Hepatocyte (in vitro differentiated cells): Measurements from ENCODE around the gene METRN. TPM values are rescaled to one million over a fixed set of nuclear protein-coding genes. Genes with fewer than 3 reads are reported as not detected.
A peak's percentile ranks its signal among the peaks of the same experiment; 100 is the strongest.

Source experiments
- DNase-seq: peaks from one replicate; pipeline ENCODE4 v3.0.0-alpha.2; 2016; ENCODE audit warnings: low spot score
- H2AFZ ChIP-seq: fragments of 200-600 bp; sonication (generic); 2 replicates; pipeline ENCODE4 v1.6.0; 2016; ENCODE audit warnings: antibody characterized with exemption, mild to moderate bottlenecking
- H3K27ac ChIP-seq: fragments of 200-600 bp; sonication (generic); 2 replicates; pipeline ENCODE4 v1.5.1; 2016; ENCODE audit warnings: mild to moderate bottlenecking
- H3K27me3 ChIP-seq: fragments of 200-600 bp; sonication (generic); 2 replicates; pipeline ENCODE4 v1.6.1; 2016
- H3K36me3 ChIP-seq: fragments of 200-600 bp; sonication (generic); replicated peaks from 2 replicates; pipeline ENCODE4 v1.5.1; 2016; ENCODE audit warnings: low read depth; ENCODE audit not compliant: insufficient read depth
- H3K4me1 ChIP-seq: fragments of 200-600 bp; sonication (generic); 2 replicates; pipeline ENCODE4 v1.5.1; 2016; ENCODE audit warnings: mild to moderate bottlenecking, moderate library complexity; ENCODE audit not compliant: insufficient read depth
- H3K4me2 ChIP-seq: fragments of 200-600 bp; sonication (generic); 2 replicates; pipeline ENCODE4 v1.6.0; 2016
- H3K4me3 ChIP-seq: fragments of 200-600 bp; sonication (generic); 2 replicates; pipeline ENCODE4 v1.5.1; 2016; ENCODE audit warnings: mild to moderate bottlenecking
- H3K79me2 ChIP-seq: fragments of 200-600 bp; sonication (generic); 2 replicates; pipeline ENCODE4 v1.6.0; 2017; ENCODE audit warnings: mild to moderate bottlenecking
- H3K9me2 ChIP-seq: fragments of 200-600 bp; sonication (generic); replicated peaks from 2 replicates; pipeline ENCODE4 v1.6.0; 2017; ENCODE audit warnings: mild to moderate bottlenecking; ENCODE audit not compliant: insufficient read depth
- H3K9me3 ChIP-seq: fragments of 200-600 bp; sonication (generic); 2 replicates; pipeline ENCODE4 v1.5.1; 2016; ENCODE audit warnings: low read depth, mild to moderate bottlenecking
- H4K20me1 ChIP-seq: fragments of 200-600 bp; sonication (generic); 2 replicates; pipeline ENCODE4 v1.6.0; 2016; ENCODE audit warnings: mild to moderate bottlenecking; ENCODE audit not compliant: insufficient read depth, poor library complexity, severe bottlenecking
- CTCF ChIP-seq: fragments of 200-600 bp; sonication (generic); IDR thresholded peaks from 2 replicates; pipeline ENCODE4 v1.5.1; 2016; ENCODE audit warnings: antibody characterized with exemption, mild to moderate bottlenecking; ENCODE audit not compliant: poor library complexity
- EZH2 ChIP-seq: fragments of 200-600 bp; sonication (generic); IDR thresholded peaks from 2 replicates; pipeline ENCODE4 v1.6.1; 2016; ENCODE audit warnings: antibody characterized with exemption, mild to moderate bottlenecking, borderline replicate concordance
- EZH2phosphoT487 ChIP-seq: fragments of 200-600 bp; sonication (generic); IDR thresholded peaks from one replicate; pipeline ENCODE4 v1.6.1; 2018; ENCODE audit warnings: antibody characterized with exemption, mild to moderate bottlenecking, low read depth, moderate library complexity; ENCODE audit not compliant: unreplicated experiment, severe bottlenecking
- WGBS: methylation state at CpG from one replicate; pipeline ENCODE4 v1.1.6; 2016; ENCODE audit warnings: low lambda C conversion rate; ENCODE audit errors: missing lambda C conversion rate; 5-methylcytosine and 5-hydroxymethylcytosine counted together
- polyA plus RNA-seq: library from polyadenylated mRNA; unstranded; fragments of >200 nt; fragmentation: Nextera tagmentation; extraction: Ambion mirVana; gene quantifications from 2 replicates; pipeline ENCODE4 v1.2.1, GENCODE V29; 2016
- total RNA-seq: library from RNA; depleted of rRNA; stranded (reverse); fragments of >200 nt; gene quantifications from 2 replicates; pipeline ENCODE4 v1.2.3, GENCODE V29; 2014

Gene METRN
- total and polyA plus RNA-seq, 2 experiments from 2014 or later, result 22.7 to 68.1 TPM

GRCh38 chr16:733382-734207, 18.7 kb downstream of the METRN start:
- no peak overlapping the region for H3K27ac ChIP-seq
- H2AFZ ChIP-seq, result no peak overlapping the region
- H3K36me3 ChIP-seq, result no peaks in the 10 kb centered on the region
- no peak for DNase-seq
- WGBS, result 93% methylated on average over 33 of the region's 34 CpGs
- TF ChIP-seq EZH2phosphoT487 (no peak), EZH2 (no peak), CTCF (peak; percentile 11)
- no peaks in the 10 kb centered on the region for H4K20me1 ChIP-seq
- H3K4me2 ChIP-seq, result no peak overlapping the region
- H3K4me1 ChIP-seq, result peaks cover 3% of the 10 kb centered on the region
- no peaks in the 10 kb centered on the region for H3K9me2 ChIP-seq
- no peaks in the 10 kb centered on the region for H3K27me3 ChIP-seq
- H3K9me3 ChIP-seq, result no peaks in the 10 kb centered on the region
- H3K79me2 ChIP-seq, result no peaks in the 10 kb centered on the region
- H3K4me3 ChIP-seq, result no peak overlapping the region

GRCh38 chr16:734208-734980, 19.5 kb downstream of the METRN start:
- no peak overlapping the region for H3K27ac ChIP-seq
- H3K79me2 ChIP-seq, result no peaks in the 10 kb centered on the region
- 96% methylated on average over 43 of the region's 49 CpGs for WGBS
- no peaks in the 10 kb centered on the region for H3K4me1 ChIP-seq
- no peaks in the 10 kb centered on the region for H3K9me2 ChIP-seq
- H3K36me3 ChIP-seq, result no peaks in the 10 kb centered on the region
- H4K20me1 ChIP-seq, result no peaks in the 10 kb centered on the region
- no peaks in the 10 kb centered on the region for H3K27me3 ChIP-seq
- DNase-seq, result no peak
- no peak overlapping the region for H2AFZ ChIP-seq
- H3K9me3 ChIP-seq, result no peaks in the 10 kb centered on the region
- no peak overlapping the region for H3K4me3 ChIP-seq
- TF ChIP-seq CTCF (no peak), EZH2phosphoT487 (no peak), EZH2 (no peak)
- no peak overlapping the region for H3K4me2 ChIP-seq

- Histone ChIP-seq H3K27me3 (no peaks in the 10 kb centered on the region), H3K9me2 (no peaks in the 10 kb centered on the region), H4K20me1 (no peaks in the 10 kb centered on the region), H3K4me3 (no peak overlapping the region), H3K4me1 (peaks cover 7% of the 10 kb centered on the region), H3K36me3 (no peaks in the 10 kb centered on the region), H3K79me2 (peaks cover 8% of the 10 kb centered on the region), H2AFZ (no peak overlapping the region), H3K9me3 (no peaks in the 10 kb centered on the region), H3K4me2 (no peak overlapping the region), H3K27ac (no peak overlapping the region)
- WGBS, result 95% methylated on average over 25 of the region's 25 CpGs
- no peak for TF ChIP-seq EZH2
- TF ChIP-seq CTCF, result no peak
- no peak for TF ChIP-seq EZH2phosphoT487
- DNase-seq, result no peak
Measured at GRCh38 chr16:734981-735881, 20.3 kb downstream of the METRN start.
